BJ (cell line): ENCODE results near the gene C19orf47. TPM values are rescaled to one million over a fixed set of nuclear protein-coding genes. Genes with fewer than 3 reads are reported as not detected.

Experiments used
- CTCF ChIA-PET: fragments of 350-600 bp; formaldehyde crosslinking; extraction: SDS; loops from one replicate; lab custom pipeline; 2021; ENCODE audit warnings: antibody characterized with exemption, inconsistent platforms; lab: Yijun Ruan, JAX
- POLR2A ChIA-PET: fragments of 300-600 bp; sonication (Branson Sonifier 250); formaldehyde crosslinking; extraction: SDS; loops from one replicate; lab custom pipeline; 2021; ENCODE audit warnings: antibody characterized with exemption; lab: Charles Lee
- DNase-seq: peaks from one replicate; pipeline ENCODE4 v3.0.0-alpha.2; 2011; ENCODE audit warnings: low read depth
- H3K27me3 ChIP-seq: 2 replicates; pipeline ENCODE4 v1.6.0; 2011; ENCODE audit warnings: low read length; ENCODE audit not compliant: control insufficient read depth, insufficient read depth
- H3K36me3 ChIP-seq: 2 replicates; pipeline ENCODE4 v1.5.1; 2011; ENCODE audit warnings: low read length; ENCODE audit not compliant: control insufficient read depth, insufficient read depth
- H3K4me3 ChIP-seq: 2 replicates; pipeline ENCODE4 v1.5.1; 2011; ENCODE audit warnings: low read depth, mild to moderate bottlenecking, control low read depth, low read length
- polyA plus RNA-seq: library from polyadenylated mRNA; depleted of rRNA; stranded (reverse); fragments of >200 nt; gene quantifications from 2 replicates; pipeline ENCODE4 v1.2.3, GENCODE V29; 2011; rRNA removed
- small RNA-seq: library from RNA; depleted of rRNA; stranded (forward); fragments of <200 nt; gene quantifications from one replicate; pipeline ENCODE3, GENCODE V24; 2012; ENCODE audit warnings: low replicate concordance, low read depth; ENCODE audit not compliant: insufficient read length
- TF ChIP-seq, protein P1 (sequence below): IDR thresholded peaks from 2 replicates; pipeline ENCODE4 v1.5.1; 2011; ENCODE audit warnings: low read depth, mild to moderate bottlenecking, control low read depth, inconsistent platforms, low read length, moderate library complexity; ENCODE audit not compliant: insufficient read depth

C19orf47 gene
- polyA plus RNA-seq, 1 experiment = 25.2 TPM

DNA sequence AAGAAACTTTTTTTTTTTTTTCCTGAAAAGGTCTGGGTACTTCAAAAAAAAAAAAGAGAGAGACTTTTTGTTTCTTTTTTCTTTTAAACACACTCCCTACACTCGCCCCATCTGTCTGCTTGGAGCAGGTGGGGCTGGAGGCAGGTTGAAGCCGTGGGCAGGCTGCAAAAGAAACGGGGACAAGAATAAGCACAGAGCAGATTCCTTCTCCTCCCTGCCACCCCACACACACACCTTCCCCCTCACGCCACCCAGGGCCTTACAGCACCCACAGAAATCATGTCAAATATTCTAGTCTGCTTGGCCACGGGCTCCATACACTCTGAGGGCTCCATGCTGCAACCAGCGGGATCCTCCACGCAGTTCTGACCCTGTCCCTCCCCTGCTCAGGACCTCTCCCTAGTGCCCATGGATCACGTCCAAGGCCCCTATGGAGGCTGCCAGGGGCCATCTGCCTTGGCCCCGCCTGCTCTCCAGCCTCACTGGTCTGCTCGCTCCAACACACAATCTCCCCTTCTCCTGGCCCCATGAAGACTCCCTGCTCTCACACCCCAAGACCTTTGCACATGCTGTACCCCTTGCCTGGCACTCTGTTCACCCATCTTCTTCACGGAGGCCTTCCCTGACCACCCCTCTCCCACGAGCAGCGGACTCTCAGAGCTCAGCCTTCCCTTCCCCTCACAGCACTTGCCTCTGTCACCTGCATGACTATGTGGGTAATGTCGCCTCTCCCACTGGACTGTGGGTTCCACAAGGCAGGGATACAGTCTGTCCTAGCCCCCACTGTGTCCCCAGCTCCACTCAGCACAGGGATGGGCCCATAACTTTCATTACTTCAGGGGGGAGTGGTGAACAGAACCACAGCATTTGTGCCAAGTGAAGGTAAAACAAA lies 74.5 kb downstream of the C19orf47 start:
- Histone ChIP-seq H3K4me3 (no peak overlapping the region), H3K36me3 (peaks cover 3% of the 10 kb centered on the region), H3K27me3 (no peaks in the 10 kb centered on the region)
- POLR2A ChIA-PET = no interaction called here
- CTCF ChIA-PET = no interaction called here
- TF ChIP-seq, protein P1, sequence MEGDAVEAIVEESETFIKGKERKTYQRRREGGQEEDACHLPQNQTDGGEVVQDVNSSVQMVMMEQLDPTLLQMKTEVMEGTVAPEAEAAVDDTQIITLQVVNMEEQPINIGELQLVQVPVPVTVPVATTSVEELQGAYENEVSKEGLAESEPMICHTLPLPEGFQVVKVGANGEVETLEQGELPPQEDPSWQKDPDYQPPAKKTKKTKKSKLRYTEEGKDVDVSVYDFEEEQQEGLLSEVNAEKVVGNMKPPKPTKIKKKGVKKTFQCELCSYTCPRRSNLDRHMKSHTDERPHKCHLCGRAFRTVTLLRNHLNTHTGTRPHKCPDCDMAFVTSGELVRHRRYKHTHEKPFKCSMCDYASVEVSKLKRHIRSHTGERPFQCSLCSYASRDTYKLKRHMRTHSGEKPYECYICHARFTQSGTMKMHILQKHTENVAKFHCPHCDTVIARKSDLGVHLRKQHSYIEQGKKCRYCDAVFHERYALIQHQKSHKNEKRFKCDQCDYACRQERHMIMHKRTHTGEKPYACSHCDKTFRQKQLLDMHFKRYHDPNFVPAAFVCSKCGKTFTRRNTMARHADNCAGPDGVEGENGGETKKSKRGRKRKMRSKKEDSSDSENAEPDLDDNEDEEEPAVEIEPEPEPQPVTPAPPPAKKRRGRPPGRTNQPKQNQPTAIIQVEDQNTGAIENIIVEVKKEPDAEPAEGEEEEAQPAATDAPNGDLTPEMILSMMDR = no peak
- DNase-seq = no peak

- TF ChIP-seq, protein P1 = no peak
- H3K36me3 ChIP-seq = peaks cover 4% of the 10 kb centered on the region
- no peak overlapping the region for H3K4me3 ChIP-seq
- no peak for DNase-seq
- H3K27me3 ChIP-seq = no peaks in the 10 kb centered on the region
- CTCF ChIA-PET = no interaction called here
- POLR2A ChIA-PET = no interaction called here
These were observed 75.9 kb downstream of the C19orf47 start for GRCh38 chr19:40272261-40272660.

- DNase-seq = no peak
- no peaks in the 10 kb centered on the region for H3K27me3 ChIP-seq
- no peak overlapping the region for H3K4me3 ChIP-seq
- ChIA-PET POLR2A (no interaction called here), CTCF (interaction anchor here (0.7 kb wide), 1 partner anchor 141 kb away, joined by 3 read pairs; the partner anchor contains the start of gene PRX)
- TF ChIP-seq, protein P1 = no peak
- H3K36me3 ChIP-seq = peaks cover 7% of the 10 kb centered on the region
These were observed 76.5 kb downstream of the C19orf47 start for GRCh38 chr19:40271706-40272105.

- Histone ChIP-seq H3K27me3 (no peaks in the 10 kb centered on the region), H3K36me3 (peaks cover 7% of the 10 kb centered on the region), H3K4me3 (no peak overlapping the region)
- TF ChIP-seq, protein P1 = no peak
- DNase-seq = no peak
- POLR2A ChIA-PET = no interaction called here
- CTCF ChIA-PET = no interaction called here
These were observed 77.7 kb downstream of the C19orf47 start for GRCh38 chr19:40270362-40271089.

Small RNA genes lying within 50 kb of the gene (small RNA-seq; reads per million reads assigned to genes)
- 62.2 reads per million, percentile 89 among the genes with 10 or more reads in this experiment for gene MIR641
- gene MIR6796 = not detected
- not detected for gene RF00019
- gene RNU6-945P = not detected

Other genes with a start within 250 kb of the C19orf47 start
- 3.6 and 3.7 TPM in 2 replicates for gene MAP3K10, start 157.0 kb downstream of the C19orf47 start, polyA plus RNA-seq
- gene TTC9B, start 130.0 kb downstream of the C19orf47 start, polyA plus RNA-seq = not detected in 2 replicates
- 0.06 and 0.17 TPM in 2 replicates for gene CCNP, start 121.7 kb downstream of the C19orf47 start, polyA plus RNA-seq
- gene AKT2, start 63.1 kb downstream of the C19orf47 start, polyA plus RNA-seq = 113 and 162 TPM in 2 replicates
- 320 and 571 TPM in 2 replicates for gene PLD3, start 298 bp upstream of the C19orf47 start, polyA plus RNA-seq
- 0.10 and 0.21 TPM in 2 replicates for gene HIPK4, start 41.8 kb upstream of the C19orf47 start, polyA plus RNA-seq
- 1.9 and 2.4 TPM in 2 replicates for gene PRX, start 65.0 kb upstream of the C19orf47 start, polyA plus RNA-seq
- gene SERTAD1, start 77.6 kb upstream of the C19orf47 start, polyA plus RNA-seq = 14.5 and 21.9 TPM in 2 replicates
- gene SERTAD3, start 95.9 kb upstream of the C19orf47 start, polyA plus RNA-seq = 20.1 and 22.3 TPM in 2 replicates
- 41.5 and 71.4 TPM in 2 replicates for gene BLVRB, start 117.3 kb upstream of the C19orf47 start, polyA plus RNA-seq
- gene SPTBN4, start 118.6 kb upstream of the C19orf47 start, polyA plus RNA-seq = 0.29 and 0.93 TPM in 2 replicates
- gene SHKBP1, start 228.5 kb upstream of the C19orf47 start, polyA plus RNA-seq = 35.5 and 59.0 TPM in 2 replicates